ENCODE data around the gene CUX1. TPM values are rescaled to one million over a fixed set of nuclear protein-coding genes. Genes with fewer than 3 reads are reported as not detected.

Gene CUX1
- polyA plus RNA-seq, 3 donors: 22.4 to 47.5 (median 40.9) TPM

DNA sequence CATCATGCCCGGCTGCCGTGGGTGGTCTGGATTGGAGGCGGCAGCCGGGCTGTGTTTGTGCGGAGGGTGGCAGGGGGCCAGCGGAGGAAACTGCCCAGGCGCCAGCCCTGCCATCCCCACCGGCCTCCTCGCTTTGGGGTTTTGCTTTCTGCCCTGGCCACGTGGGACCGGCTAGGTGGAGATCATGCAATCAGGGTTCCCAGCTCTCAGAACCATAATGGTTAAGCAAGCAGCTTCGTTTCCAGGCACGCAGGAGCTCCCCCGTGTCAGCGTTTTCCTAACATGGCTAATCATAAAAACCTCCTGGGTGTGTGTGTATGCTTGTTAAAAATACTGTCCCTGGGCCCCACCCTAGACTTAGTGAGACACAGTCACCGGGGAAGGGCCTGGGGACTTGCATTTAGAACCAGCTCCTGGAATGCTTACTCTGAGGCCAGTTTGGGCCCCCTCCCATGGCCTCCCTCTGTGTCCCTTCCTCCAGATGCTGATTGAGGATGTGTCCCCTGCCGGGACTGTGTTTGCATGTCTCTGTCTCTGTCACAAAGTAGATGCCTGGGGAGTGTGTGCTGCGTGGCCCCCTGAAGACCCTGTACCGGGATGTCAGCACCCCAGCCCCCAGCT lies 119.3 kb downstream of the CUX1 start:
- peak overlapping the region; percentile 28 for H3K27ac ChIP-seq (ENCODE audit: low read depth, low read length)
- WGBS, 3 donors: 26 to 69% (median 39%) methylated on average over 19 of the region's 19 CpGs

GRCh38 chr7:101937717-101938514 lies 120.5 kb downstream of the CUX1 start:
- WGBS, 3 donors: 90 to 95% (median 92%) methylated on average over 11 of the region's 11 CpGs

DNA sequence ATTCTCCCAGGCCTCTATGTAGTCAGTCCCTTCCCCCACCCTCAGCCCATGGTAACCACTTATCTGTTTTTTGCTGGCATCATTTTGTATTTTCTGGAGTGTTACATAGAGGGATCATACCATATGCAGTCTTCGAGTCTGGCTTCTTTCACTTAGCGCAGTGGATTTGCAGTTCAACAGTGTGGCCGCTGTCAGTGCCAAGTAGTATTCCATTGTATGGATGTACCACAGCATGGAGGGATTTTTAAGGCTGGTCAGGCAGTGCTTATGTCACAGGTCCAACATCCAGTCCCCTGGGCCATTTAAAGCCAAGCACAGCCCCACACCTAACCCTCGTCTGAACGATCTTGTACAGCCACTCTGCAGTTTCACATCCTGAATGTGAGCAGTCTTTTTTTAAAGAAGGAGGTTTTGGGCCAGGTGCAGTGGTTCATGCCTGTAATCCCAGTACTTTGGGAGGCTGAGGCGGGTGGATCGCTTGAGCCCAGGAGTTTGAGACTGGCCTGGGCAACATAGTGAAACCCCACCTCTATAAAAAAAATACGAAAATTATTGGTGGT lies 121.8 kb downstream of the CUX1 start:
- no peak overlapping the region for H3K27ac ChIP-seq (ENCODE audit: low read depth, low read length)
- WGBS, 3 donors: 92 to 94% (median 93%) methylated on average over 8 of the region's 8 CpGs

More at GRCh38 chr7:101937717-101938514, 120.5 kb downstream of the CUX1 start:
- no peak overlapping the region for H3K27ac ChIP-seq (ENCODE audit: low read depth, low read length)

DNA sequence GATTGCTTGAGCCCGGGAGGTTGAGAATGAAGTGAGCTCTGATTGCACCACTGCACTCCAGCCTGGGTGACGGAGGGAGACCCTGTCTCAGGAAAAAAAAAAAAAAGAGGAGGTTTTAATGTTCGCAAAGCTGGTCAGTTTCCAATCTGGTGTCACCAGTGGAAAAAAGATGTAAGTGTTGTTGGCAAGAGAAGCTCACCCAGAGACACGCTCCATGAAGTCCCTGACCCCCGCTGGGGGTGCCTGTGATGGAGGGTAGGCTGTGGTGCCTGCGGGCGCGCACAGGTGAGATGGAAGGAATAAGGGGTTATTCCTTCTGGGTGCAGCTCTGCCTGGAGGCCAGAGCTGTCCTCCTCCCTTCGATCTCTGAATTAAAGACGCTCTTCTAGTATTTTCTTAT lies 122.7 kb downstream of the CUX1 start:
- H3K27ac ChIP-seq (ENCODE audit: low read depth, low read length): no peak overlapping the region
- 94 to 99% (median 95%) methylated on average over 10 of the region's 10 CpGs for WGBS, 3 donors

DNA sequence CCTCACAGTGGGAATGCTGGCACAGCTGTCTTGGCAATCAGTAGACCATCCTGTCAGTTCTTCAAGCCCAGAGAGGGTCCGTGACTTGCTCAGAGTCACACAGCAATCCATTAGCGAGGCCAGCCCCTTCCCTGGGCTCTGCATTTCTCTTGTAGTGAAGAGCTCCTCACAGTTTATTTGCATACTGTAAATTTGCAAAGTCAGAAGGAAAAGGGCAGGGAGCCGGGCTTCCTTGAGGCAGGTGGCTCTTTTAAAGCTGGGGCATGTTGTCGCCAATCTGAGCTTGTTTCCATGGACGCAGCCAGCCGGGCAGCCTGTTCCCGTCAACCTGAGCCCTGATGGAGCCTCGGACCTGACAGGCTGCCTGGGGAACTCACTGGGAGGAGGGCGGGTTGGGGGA lies 123.4 kb downstream of the CUX1 start:
- H3K27ac ChIP-seq (ENCODE audit: low read depth, low read length): no peak overlapping the region
- WGBS, 3 donors: 51 to 85% (median 76%) methylated on average over 9 of the region's 9 CpGs

- 51 to 57% (median 52%) methylated on average over 12 of the region's 12 CpGs for WGBS, 3 donors
- peak overlapping the region; percentile 8 for H3K27ac ChIP-seq (ENCODE audit: low read depth, low read length)
Observed at GRCh38 chr7:101941481-101942383, 124.3 kb downstream of the CUX1 start.

- 81 to 82% (median 82%) methylated on average over 13 of the region's 13 CpGs for WGBS, 3 donors
- peak overlapping the region; percentile 3 for H3K27ac ChIP-seq (ENCODE audit: low read depth, low read length)
Observed at GRCh38 chr7:101942603-101943210, 125.3 kb downstream of the CUX1 start.

GRCh38 chr7:101943306-101943705 lies 125.9 kb downstream of the CUX1 start:
- H3K27ac ChIP-seq (ENCODE audit: low read depth, low read length): no peak overlapping the region
- 91 to 96% (median 93%) methylated on average over 15 of the region's 15 CpGs for WGBS, 3 donors

DNA sequence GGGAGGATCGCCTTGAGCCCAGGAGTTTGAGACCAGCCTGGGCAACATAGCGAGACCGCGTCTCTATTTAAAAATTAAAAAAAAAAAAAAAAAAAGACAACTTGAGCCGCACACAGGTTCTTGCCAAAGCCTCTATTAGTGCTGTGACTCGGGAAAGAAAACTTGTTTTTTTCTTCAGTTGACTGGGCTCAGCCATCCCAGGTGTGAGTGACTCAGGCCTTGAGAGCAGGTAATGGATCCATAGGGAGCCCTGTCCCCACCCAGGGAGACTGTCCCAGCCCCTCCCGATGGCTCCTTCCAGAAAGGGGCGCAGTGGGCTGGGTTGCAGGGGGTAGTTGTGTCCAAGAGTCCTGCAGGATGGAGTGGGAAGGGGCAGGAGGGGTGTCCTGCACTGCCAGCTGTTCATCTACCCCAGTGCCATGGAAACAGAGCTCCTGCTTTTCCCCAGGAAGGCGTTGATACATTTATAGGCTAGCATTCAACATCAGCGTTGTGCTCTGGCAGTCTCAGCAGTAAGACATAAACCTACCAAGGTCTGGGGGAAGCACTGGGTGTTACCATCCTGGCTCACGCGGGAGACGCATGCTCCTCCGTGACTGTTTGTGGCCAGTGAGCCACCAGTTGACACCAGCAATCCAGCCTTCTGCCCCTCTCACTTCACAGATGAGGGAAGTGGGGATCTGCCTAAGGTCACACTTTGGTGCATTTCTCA lies 126.6 kb downstream of the CUX1 start:
- no peak overlapping the region for H3K27ac ChIP-seq (ENCODE audit: low read depth, low read length)
- 89 to 90% (median 90%) methylated on average over 12 to 14 of the region's 14 CpGs for WGBS, 3 donors

GRCh38 chr7:101944611-101945010 lies 127.2 kb downstream of the CUX1 start:
- 87 to 96% (median 91%) methylated on average over 10 of the region's 10 CpGs for WGBS, 3 donors
- no peak overlapping the region for H3K27ac ChIP-seq (ENCODE audit: low read depth, low read length)

GRCh38 chr7:101945034-101945758 lies 127.8 kb downstream of the CUX1 start:
- WGBS, 3 donors: 91 to 94% (median 92%) methylated on average over 15 of the region's 15 CpGs
- no peak overlapping the region for H3K27ac ChIP-seq (ENCODE audit: low read depth, low read length)

DNA sequence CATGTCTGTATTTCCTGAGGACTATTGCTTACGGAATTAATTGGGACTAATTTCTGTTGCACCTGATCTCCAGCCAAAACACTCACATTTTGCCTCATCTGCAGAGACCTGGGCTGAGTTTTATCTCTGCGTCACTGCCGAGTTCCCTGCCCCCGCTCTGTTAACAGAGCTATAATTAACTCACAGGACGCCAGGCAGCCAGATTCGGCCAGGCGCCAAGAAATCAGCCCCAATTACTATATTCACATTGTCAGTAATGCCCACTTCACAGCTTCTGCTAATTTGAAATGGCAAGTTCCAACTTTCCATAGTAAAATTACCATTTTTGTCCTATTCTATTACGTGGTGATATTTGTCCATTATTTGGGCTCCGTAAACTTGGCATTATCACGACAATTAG lies 130.5 kb downstream of the CUX1 start:
- WGBS, 3 donors: 36 to 57% (median 50%) methylated on average over 10 of the region's 10 CpGs
- H3K27ac ChIP-seq (ENCODE audit: low read depth, low read length): no peak overlapping the region

DNA sequence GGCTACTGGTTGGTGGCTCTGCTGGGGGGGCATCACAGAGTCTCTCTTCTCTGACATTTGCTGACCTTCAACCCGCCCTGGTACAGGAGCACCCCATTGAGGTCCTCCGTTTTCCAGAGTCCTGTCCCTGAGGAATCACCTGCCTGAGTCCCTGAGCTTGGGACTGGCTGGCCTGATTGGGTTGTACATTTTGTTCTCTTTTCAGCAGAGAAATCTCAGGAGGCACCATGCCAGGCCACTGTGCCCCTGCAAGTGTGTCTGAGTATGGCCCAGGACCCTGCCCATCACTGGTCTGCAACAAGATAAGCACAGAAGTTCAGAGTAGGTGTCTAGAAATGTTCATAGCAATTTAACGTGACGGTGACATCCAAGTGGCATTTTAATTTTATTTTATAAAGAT lies 131.2 kb downstream of the CUX1 start:
- WGBS, 3 donors: 87 to 95% (median 94%) methylated on average over 4 of the region's 4 CpGs
- no peak overlapping the region for H3K27ac ChIP-seq (ENCODE audit: low read depth, low read length)

GRCh38 chr7:101950450-101951119 lies 133.2 kb downstream of the CUX1 start:
- 75 to 86% (median 77%) methylated on average over 4 of the region's 4 CpGs for WGBS, 3 donors
- H3K27ac ChIP-seq (ENCODE audit: low read depth, low read length): no peak overlapping the region

DNA sequence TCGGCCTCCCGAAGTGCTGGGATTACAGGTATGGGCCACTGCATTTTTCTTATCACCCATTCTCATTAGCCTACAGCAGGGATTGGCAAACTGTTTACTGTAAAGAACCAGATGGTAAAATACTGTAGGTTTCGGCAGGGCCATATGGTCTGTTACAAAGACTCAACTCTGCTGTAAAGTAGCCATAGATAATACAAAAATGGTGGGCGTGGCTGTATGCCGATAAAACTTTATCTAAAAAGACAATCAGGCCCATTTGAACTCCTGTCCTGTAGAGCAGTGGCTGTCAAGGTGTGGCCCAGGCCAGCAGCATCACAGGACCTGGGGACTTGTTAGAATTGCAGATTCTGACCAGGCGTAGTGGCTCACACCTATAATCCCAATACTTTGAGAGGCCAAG lies 134.3 kb downstream of the CUX1 start:
- H3K27ac ChIP-seq (ENCODE audit: low read depth, low read length): no peak overlapping the region
- 94 to 99% (median 95%) methylated on average over 6 of the region's 6 CpGs for WGBS, 3 donors

- no peak overlapping the region for H3K27ac ChIP-seq (ENCODE audit: low read depth, low read length)
- 75 to 91% (median 79%) methylated on average over 29 of the region's 29 CpGs for WGBS, 3 donors
Observed at GRCh38 chr7:101952355-101953247, 135.2 kb downstream of the CUX1 start.
